D721Med (cell line): ENCODE data around the gene TNS1.

Experiments
- DNase-seq: peaks from one replicate; pipeline ENCODE4 v3.0.0; 2011; ENCODE audit warnings: low spot score; ENCODE audit not compliant: insufficient read length
- FAIRE-seq: peaks from 2 replicates; lab custom pipeline; 2011; peaks lifted over from hg19 to GRCh38; lab: Jason Lieb, UNC
- CTCF ChIP-seq: IDR thresholded peaks from 2 replicates; pipeline ENCODE4 v1.5.1; 2012; ENCODE audit warnings: mild to moderate bottlenecking, control low read depth; ENCODE audit not compliant: insufficient read depth; ENCODE audit errors: missing control alignments

TNS1 gene

GRCh38 chr2:217798743-217799562 is 203.8 kb downstream of the TNS1 start:
- no peak for TF ChIP-seq CTCF
- no peak for FAIRE-seq
- no peak for DNase-seq

DNA sequence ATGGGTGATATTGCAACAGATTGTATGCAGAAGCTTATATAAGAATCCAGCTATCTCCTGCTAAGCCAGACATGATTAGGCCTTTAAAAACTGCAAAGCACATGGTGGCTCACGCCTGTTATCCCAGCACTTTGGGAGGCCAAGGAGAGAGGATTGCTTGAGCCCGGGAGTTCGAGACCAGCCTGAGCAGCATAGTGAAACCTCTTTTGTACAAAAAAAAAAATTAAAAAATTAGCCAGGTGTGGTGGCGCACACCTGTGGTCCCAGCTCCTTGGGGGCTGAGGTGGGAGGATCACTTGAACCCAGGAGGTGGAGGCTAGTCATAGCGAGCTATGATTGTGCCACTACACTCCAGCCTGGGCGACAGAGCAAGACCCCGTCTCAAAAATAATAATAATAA is 204.6 kb downstream of the TNS1 start:
- DNase-seq: no peak
- no peak for TF ChIP-seq CTCF
- no peak for FAIRE-seq

DNA sequence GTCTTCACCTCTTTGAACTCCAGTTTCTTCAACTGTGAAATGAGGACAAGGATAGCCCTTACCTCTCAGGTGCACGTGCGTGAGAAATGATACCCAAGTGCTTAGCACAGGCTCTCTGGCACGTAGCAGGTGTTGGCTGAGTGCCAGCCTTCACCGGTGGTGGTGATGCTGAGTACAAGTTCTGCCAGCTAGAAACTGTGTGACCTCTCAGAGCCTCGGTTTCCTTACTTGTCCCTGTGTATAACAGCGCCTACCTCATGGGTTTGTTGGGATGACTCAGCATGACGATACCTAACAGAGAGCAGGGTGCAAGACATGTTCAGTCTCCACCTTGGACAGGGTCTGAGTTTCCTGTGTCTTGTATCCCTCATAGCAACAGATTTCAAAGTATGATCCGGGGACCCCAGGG is 205.1 kb downstream of the TNS1 start:
- DNase-seq (no peak), FAIRE-seq (no peak)
- no peak for TF ChIP-seq CTCF

- TF ChIP-seq CTCF: no peak
- FAIRE-seq: no peak
- no peak for DNase-seq
Observed at GRCh38 chr2:217797165-217797564, 205.6 kb downstream of the TNS1 start.

- no peak for TF ChIP-seq CTCF
- no peak for DNase-seq
- no peak for FAIRE-seq
Observed at GRCh38 chr2:217795706-217796465, 206.9 kb downstream of the TNS1 start.

DNA sequence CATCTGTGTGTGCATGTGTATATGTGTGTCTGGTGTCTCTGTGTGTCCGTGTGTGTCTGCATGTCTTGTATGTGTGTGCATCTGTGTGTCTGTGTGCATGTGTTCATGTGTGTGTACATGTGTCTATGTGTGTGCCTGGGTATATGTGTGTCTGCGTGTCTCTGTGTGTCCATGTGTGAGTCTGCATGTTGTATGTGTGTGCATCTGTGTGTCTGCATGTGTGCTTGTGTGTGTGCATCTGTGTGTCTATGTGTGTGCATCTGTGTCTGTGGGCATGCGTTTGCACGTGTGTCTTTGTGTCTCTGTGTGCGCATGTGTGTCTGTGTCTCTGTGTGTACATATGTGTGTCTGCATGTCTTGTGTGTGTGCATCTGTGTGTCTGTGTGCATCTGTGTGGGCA is 207.7 kb downstream of the TNS1 start:
- FAIRE-seq (no peak), DNase-seq (no peak)
- TF ChIP-seq CTCF: no peak
